DMS153 treated with DMSO at 0.1 percent for 48 hours (cell line): ENCODE results near the gene MGAT4A.

Experiments
- DNase-seq: peaks from one replicate; lab custom pipeline; 2025; ENCODE audit not compliant: unreplicated experiment; lab: John Stamatoyannopoulos, UW

The MGAT4A gene

DNA sequence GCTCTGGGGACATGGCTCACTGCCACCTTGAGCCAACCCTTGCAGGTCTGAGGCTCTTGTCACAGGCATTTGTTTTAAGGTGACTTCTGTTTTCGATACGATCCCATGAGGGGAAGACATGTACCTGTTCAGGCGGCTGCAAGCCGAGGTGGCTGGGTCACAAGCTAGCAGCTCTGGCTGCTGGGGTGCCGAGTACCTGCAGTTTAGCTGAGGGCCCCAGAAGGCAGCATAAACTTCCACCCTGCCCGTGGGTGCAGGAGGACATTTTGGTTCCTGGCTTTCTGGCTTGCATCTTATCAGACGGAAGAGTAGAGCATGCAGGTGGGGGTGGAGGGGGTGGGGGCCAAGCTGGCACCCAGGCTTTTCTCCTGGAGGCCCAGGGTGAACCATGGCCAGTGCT lies 151.0 kb downstream of the MGAT4A start:
- no peak for DNase-seq

- no peak for DNase-seq
Measured at GRCh38 chr2:98578231-98578630, 152.7 kb downstream of the MGAT4A start.

DNA sequence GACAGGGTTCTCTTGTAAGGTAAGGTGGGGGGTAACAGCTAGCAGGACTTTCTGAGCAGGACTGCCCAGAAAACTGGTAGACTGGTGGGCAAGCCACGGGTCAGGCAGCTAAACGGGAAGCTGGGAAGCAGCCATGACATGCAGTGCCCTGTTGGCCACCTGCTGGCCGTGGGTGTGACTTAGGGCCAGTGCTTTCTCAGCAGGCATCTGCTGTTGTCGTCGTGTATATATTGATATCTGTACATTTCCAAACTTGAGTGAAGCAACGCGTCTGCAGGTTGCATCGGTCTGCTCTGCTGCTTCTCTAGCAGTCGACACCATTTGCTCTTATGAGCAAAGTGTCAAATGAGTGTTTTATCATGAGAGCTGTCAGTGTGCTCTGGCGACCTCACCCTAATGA lies 153.6 kb downstream of the MGAT4A start:
- no peak for DNase-seq

DNA sequence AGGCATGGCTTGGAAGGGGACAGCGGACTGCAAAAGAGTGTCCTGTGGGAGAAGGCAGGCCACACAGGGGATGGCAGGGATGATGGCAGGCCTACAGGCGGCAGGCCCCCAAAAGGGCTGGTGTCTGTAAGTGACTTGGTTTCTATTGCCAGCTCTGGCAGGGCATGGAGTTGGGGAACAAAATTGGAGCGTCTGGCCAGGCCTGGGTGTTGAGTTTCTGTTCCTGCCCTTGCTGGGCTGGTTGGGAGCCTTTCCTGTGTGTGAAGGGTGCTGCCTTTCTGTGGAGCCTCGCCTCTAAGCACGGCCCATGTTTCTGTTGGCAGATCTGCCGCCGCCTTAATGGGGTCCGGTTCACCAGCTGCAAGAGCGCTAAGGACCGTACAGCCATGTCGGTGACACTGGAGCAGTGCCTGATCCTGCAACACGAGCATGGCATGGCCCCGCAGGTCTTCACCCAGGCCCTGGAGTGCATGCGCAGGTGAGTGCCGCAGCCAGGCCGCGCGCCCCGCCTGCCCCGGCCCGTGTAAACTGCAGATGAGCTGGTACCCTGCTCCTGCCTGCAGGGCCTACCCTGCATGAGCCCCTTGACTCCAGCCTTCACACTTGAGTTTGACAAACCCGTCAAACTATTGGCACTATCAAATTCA lies 154.1 kb downstream of the MGAT4A start:
- no peak for DNase-seq

- no peak for DNase-seq
Measured at GRCh38 chr2:98573426-98573825, 157.5 kb downstream of the MGAT4A start.

GRCh38 chr2:98572676-98573075 lies 158.3 kb downstream of the MGAT4A start:
- no peak for DNase-seq

GRCh38 chr2:98572211-98572610 lies 158.7 kb downstream of the MGAT4A start:
- DNase-seq = no peak

GRCh38 chr2:98571796-98572195 lies 159.1 kb downstream of the MGAT4A start:
- DNase-seq = no peak

- DNase-seq = no peak
Measured at GRCh38 chr2:98571121-98571701, 159.7 kb downstream of the MGAT4A start.

- DNase-seq = no peak
Measured at GRCh38 chr2:98570356-98570755, 160.6 kb downstream of the MGAT4A start.

DNA sequence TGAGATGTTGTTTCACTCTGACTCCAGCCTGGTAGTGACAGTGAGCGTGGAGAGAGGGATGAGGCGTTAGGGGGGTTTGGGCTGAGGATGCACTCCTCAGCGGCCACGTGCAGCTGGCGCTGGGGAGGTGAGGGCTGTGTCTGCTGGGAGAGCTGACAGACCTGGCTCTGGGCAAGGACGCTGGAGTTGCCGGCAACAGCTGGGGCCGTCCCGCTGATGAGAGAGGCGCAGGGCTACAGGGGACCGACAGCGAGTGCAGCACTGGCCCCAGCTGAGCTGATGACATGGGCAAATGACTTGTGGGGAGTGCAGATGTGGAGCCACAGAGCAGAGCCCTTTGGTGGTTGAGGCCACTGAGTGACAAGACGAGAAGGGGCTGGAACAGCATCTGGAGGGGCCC lies 161.0 kb downstream of the MGAT4A start:
- no peak for DNase-seq

- DNase-seq = no peak
Measured at GRCh38 chr2:98569197-98569793, 161.6 kb downstream of the MGAT4A start.
